DND-41 (cell line): ENCODE measurements around the gene TSHZ3.

Experiments
- EZH2 ChIP-seq: IDR thresholded peaks from 3 replicates; pipeline ENCODE4 v1.6.1; 2012; ENCODE audit warnings: borderline replicate concordance, low read depth, mild to moderate bottlenecking, moderate library complexity, low read length, inconsistent platforms; ENCODE audit not compliant: severe bottlenecking
- TF ChIP-seq, protein P1 (sequence below): IDR thresholded peaks from 2 replicates; pipeline ENCODE4 v1.5.1; 2012; ENCODE audit warnings: borderline replicate concordance, low read length, moderate library complexity, mild to moderate bottlenecking; ENCODE audit not compliant: poor library complexity, severe bottlenecking; ENCODE audit errors: extremely low read depth

- TF ChIP-seq, protein P1, sequence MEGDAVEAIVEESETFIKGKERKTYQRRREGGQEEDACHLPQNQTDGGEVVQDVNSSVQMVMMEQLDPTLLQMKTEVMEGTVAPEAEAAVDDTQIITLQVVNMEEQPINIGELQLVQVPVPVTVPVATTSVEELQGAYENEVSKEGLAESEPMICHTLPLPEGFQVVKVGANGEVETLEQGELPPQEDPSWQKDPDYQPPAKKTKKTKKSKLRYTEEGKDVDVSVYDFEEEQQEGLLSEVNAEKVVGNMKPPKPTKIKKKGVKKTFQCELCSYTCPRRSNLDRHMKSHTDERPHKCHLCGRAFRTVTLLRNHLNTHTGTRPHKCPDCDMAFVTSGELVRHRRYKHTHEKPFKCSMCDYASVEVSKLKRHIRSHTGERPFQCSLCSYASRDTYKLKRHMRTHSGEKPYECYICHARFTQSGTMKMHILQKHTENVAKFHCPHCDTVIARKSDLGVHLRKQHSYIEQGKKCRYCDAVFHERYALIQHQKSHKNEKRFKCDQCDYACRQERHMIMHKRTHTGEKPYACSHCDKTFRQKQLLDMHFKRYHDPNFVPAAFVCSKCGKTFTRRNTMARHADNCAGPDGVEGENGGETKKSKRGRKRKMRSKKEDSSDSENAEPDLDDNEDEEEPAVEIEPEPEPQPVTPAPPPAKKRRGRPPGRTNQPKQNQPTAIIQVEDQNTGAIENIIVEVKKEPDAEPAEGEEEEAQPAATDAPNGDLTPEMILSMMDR, result no peak
- no peak for TF ChIP-seq EZH2
Measured at GRCh38 chr19:31255174-31255799, 93.9 kb downstream of the TSHZ3 start.
